HG03060 (cell line): ENCODE data around the gene CHD3.

ENCODE experiments used
- ATAC-seq: cut with Tn5 transposase; IDR thresholded peaks from one replicate; pipeline ENCODE4 v1.9.1; 2021; ENCODE audit warnings: low read depth, moderate number of reproducible peaks; ENCODE audit not compliant: unreplicated experiment

The CHD3 gene

DNA sequence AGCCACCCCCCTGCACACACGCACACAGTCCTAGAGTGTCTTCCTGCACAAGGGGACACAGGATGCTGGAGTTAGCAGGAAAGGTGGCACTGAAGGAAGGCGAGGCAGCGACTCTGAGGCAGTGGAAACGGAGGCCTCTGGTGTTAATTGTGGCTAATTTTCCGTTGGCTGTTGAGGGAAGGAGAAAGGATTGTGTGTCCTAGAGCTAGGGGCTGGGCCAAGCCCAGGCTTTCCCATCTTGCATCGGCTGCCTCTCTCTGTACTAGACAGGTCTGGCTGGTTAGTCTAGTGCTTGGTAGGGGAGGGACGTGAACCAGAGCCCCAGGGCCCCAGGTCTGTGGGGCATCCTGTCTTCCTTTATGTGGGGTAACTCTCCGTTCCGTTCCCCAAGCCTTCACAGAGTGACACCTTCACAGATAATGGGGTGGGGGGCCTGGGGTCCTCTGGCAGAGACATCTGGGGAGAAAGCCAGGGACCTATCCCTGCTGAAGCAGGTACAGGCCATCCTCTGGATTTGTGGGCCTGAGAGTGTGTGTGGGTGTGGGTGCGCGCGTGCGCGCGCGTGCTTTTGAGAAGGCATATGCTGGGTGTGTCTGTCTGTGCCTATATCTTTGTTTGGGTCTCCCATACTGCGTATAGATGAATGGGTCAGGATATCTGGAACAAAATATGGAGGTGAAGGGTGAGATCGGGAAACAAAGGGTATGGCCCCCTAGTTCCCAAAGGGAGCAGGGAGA, at the start of gene CHD3:
Gene CHD3, plus strand, starts transcription at position 606 of the 737 bp plus-strand sequence. CDS start 212 bp downstream, outside the sequence.
- no peak for ATAC-seq

DNA sequence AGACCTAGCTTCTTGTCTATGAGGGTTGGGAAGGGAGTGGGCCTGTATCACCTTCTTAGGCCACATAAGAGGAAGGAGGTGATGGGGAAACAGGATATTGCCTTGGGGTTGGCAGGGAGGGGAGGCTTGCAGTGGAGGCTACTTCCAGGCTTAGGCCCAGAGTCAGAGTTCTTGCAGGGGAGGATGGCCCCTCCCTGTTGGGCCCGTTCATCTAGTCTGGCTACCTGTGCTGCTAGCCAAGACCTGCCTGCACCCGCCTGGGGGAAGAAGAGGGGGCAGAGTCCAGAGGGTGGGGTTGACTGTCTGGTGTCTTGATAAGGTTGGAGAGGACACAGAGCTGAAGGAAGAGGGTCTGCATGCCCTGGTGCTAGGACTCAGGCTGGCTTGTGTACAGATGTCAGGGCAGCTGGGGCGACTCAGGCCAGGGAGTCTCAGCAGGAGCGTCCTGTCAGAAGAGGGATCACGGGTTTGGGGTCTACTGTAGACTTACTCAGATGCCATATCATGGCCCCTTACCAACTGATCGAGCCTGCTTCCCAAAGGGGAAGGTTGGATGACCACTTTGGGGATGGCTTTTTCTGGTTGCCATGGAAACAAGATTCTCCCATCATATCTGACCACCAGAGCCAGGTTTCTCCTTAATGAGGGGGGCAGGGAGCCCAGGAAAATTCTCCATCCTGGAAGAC, 49.3 kb upstream of the CHD3 start:
- no peak for ATAC-seq

DNA sequence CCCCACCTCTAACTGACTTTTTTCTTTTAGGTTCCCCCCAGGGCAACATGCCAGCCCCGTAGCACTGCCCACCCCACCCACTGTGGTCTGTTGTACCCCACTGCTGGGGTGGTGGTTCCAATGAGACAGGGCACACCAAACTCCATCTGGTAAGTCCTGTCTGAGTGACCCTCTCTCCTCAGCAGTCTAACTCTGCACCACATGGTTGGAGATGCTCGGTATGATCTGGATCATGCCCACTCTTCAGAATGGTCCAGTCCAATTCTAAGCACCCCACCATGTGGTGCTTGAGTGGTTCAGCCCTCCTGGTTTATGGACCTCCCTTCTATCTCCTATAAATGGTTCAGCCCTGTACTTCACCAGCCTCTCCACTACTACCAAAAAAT, 48.7 kb upstream of the CHD3 start:
- no peak for ATAC-seq

DNA sequence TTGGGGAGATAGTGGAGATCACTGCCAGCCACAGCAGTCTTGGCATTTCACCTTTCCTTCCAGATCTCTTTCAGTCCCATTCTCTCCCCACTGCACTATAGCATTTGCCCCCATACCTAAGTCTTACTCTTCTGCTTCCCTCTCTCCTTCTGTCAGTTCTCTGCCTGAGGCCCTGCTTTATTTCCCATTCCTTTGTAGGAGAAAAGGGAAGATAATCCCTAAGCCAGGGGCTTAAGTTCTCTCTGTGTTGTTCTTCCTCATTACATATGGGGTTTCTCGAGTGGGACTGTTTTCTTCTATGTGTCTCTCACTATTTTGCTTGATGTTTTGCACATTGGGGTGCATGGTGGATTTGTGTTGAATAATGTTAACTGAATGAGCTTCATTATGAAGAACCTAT, 48.1 kb upstream of the CHD3 start:
- no peak for ATAC-seq

DNA sequence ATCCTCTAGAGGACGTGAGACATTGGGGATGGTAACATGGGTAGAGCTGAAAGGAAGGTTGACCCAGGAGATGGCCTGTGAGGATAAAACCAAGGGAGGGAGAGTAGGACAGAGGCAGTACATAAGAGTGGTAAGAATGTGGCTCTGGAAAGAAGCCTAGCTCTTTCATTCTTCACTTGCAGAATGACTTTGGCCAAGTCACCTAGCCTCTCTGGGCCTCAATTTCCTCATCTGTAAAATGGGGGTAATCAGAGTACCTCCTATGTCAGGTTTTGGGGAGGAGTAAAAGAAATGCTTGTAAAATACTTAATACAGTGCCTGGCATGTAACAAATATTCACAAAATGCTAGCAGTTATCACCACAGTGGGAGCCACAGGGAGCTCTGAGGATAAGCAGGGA, 47.7 kb upstream of the CHD3 start:
- no peak for ATAC-seq

DNA sequence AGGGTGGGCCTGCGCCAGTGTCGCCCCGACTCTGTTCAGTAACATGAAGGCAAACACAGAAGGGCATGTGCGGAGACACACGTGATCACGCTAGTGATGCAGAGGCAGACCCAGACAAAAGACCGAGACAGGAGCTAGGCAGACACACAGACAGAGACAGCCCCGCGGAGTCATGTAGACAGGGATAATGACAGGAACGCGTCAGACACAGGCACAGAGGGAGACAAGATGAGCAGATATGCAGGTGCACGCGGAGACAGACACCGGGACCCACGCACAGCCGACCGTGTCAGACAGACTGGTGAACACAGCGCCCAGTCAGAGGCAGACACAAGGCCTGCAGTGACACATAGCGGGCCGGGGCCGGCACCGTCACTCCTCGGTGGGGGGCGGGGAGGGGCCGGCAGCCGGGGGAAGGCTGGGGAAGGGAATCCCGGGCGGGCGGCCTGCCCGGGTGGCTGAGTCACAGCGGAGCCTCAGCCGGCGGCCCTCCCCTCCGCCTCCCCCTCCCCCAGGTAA, 47.1 kb upstream of the CHD3 start:
- ATAC-seq = no peak

DNA sequence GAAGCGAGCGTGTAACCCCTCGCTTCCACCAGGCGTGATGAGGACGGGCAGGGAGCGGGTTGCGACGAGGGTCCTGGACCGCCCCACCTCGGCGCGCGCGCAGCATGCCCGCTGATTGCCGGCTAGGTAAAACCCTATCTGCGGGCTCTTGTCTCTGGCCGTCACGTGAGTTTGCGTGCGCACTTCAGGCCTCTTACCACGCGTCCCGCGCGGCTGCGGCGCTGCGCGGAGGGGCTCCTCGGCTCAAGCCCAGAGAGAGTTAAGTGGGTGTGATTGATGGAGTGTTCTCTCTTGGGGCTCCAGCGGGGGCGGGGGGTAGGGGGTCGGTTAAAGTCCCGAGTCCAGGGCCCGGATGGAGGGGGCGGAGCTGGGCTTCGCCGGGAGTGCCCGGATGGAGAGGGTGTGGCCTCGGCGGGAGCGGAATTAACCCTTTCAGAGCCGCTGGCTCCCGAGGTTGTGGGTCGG, 46.6 kb upstream of the CHD3 start:
- peak; percentile 11 for ATAC-seq

DNA sequence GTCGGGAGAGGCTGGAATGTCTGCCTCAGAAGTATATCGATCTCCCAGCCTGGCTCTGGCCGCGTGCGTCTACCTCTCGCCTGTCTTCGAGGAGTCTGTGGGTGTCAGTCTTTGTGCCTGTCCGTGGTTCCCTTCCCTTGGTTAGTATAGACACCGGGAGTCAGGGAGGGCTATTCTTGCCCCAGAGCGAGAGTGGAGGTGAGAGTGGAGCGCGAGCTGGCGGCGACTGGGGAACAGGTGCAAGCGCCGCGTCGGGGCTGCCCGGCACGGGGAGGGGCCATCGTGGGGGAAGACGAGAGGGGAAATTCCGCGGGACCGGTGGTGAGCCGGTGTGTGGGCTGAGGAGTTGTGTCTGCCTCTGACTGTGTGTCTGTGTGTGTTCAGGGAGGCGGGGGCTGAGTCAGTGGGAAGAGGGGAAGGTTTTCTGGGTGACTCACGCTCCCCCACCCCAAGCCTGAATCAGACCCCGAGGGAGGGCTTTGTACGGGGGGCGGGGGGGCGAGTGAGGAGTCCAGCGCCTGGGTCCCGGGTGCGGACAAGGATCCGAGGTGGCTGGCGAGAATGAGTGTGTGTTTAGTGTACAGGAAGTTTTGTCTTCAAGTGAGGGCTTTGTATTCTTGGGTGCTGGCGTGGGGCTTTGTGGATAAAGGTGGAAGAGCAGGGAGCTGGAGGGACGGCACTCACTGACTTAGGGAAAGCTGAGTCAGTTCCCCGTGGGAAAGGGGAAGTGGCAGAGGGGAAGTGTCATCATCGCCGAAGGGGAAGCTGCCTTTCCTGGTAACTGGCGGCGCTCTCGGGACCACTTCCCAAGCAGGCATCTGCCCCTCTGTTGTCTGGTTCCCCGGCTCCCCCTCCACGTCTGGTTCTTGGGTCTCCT, 46.0 kb upstream of the CHD3 start:
- peak; percentile 28 for ATAC-seq

DNA sequence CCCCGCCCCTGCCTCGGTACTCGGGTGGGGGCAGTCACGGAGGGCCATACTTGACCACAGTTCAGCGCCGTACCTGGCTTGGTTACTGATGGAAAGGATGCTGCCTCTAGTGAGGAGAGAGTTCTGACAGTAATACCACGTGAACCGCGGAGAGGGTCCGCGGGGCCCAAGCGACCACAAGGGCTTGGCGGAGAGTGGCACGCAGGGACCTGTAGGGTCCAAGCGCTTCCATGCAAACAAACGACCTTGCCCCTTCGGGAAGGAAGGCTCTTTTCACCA, 45.4 kb upstream of the CHD3 start:
- no peak for ATAC-seq

DNA sequence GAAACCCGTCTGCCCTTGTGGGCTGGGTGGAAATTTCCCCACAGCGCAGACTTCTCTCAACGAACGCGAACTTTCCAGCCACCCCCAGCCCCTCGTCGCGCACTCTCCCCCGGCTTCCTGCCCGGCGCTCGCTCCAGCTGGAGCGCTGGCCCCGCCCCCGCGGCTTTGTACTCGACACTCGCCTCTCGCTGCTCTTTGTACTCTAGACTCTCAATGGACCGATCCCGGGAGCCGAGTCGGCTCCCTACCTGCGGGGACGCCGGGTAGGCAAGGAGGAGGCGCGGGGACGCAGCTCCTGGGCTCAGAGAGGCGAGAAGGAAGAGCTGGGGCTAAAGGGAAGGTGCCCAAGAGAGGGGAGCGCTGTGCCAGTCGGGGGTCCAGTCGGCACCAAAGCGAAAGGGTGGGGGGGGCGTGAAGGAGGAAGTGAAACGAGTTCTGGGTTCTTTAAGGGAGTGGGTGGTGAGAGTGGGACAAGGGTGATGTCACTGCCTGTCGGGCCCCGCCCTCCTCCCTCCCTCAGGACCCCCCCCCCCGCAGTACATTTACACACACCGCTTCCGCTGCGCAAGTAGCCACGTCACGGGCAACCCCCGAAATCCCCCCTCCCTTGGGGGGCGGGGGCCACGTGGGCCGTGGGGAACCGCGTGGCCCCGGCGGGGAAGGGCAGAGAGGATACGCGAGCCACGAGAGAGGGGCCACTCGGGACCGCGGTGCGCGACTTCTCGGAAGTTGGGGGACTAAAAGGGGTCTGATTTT, 44.9 kb upstream of the CHD3 start:
- no peak for ATAC-seq

DNA sequence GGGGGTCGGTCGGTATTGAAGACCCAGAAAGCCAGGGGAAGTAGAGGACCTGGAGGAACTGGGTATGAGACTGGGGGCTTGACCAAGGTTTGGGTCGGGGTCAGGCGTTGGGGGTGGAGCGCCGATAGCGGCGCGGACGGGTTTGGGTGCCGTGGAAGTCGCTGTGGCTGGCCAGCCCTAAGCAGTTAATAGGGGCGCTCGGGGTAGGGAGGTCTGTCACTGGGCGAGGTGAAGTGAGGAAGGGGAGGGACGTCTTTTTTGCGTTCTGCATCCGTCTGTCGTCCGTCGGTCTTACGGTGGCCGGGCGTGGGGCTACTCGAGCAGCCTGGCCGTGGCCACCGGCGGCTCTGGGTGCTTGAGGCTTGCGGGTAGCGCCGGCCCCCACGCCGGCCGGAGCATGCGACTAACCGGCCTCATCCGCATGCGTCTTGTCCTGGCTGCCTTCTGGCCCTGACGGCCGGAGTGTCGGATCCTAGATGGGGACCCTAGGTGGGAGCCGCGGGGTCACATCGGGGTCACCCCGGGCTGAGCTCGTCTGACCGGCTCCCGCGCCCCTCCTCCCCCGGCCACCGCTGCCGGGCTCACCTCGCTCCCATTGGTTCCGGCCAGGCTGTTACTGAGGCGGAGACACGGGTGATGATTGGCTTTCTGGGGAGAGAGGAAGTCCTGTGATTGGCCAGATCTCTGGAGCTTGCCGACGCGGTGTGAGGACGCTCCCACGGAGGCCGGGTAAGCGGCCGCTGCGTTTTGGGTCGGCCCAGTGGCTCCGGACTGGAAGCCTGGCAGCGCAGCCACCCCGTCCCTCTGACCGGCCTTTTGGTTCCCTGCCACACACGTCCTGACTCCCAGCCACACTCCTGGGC, 44.1 kb upstream of the CHD3 start:
- no peak for ATAC-seq

DNA sequence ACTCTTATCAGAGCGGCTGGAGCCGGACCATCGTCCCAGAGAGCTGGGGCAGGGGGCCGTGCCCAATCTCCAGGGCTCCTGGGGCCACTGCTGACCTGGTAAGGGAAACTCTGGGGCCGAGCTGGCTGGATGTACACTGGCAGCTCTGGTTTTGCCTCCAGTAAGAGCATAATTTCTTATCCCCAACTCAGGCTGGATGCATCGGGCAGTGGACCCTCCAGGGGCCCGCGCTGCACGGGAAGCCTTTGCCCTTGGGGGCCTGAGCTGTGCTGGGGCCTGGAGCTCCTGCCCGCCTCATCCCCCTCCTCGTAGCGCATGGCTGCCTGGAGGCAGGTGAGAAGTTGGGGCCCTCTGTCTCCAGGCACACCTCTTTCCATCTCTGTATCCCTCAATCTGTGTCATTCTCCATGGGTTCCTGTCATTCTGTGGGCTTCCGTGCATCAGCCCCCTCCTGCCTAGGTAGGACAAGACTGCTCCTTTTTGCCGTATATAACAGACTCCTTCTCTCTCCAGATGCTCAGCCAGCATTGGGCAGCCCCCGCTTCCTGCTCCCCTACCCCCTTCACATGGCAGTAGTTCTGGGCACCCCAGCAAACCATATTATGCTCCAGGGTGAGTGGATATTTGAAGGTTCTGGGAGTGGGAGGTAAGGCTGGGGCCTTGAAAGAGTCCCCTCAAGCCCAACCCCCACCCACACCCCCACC, 43.1 kb upstream of the CHD3 start:
- no peak for ATAC-seq

DNA sequence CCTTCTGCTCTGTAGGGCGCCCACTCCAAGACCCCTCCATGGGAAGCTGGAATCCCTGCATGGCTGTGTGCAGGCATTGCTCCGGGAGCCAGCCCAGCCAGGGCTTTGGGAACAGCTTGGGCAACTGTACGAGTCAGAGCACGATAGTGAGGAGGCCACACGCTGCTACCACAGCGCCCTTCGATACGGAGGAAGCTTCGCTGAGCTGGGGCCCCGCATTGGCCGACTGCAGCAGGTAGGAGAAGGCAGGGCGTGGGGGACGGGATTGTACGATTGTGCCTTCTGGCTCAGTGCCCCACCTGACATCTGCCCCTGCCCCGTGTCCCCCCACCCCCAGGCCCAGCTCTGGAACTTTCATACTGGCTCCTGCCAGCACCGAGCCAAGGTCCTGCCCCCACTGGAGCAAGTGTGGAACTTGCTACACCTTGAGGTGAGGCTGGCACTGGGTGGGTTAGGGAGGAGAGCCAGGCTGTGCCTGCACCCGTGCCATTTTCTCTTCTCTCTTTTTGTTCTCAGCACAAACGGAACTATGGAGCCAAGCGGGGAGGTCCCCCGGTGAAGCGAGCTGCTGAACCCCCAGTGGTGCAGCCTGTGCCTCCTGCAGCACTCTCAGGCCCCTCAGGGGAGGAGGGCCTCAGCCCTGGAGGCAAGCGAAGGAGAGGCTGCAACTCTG, 42.4 kb upstream of the CHD3 start:
- no peak for ATAC-seq

DNA sequence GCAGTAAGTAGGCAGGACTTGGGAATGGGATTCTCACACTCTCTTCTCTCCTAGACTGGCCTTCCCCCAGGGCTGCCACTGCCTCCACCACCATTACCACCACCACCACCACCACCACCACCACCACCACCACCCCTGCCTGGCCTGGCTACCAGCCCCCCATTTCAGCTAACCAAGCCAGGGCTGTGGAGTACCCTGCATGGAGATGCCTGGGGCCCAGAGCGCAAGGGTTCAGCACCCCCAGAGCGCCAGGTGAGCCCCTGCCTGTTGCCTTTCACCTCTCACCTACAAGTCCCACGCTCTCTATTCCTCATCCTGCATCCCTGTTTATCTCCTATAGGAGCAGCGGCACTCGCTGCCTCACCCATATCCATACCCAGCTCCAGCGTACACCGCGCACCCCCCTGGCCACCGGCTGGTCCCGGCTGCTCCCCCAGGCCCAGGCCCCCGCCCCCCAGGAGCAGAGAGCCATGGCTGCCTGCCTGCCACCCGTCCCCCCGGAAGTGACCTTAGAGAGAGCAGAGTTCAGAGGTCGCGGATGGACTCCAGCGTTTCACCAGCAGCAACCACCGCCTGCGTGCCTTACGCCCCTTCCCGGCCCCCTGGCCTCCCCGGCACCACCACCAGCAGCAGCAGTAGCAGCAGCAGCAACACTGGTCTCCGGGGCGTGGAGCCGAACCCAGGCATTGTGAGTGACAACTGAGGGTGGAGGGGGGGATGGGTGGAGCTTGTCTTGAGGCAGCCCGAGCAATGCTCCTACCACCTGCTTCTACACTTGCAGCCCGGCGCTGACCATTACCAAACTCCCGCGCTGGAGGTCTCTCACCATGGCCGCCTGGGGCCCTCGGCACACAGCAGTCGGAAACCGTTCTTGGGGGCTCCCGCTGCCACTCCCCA, 41.6 kb upstream of the CHD3 start:
- no peak for ATAC-seq

DNA sequence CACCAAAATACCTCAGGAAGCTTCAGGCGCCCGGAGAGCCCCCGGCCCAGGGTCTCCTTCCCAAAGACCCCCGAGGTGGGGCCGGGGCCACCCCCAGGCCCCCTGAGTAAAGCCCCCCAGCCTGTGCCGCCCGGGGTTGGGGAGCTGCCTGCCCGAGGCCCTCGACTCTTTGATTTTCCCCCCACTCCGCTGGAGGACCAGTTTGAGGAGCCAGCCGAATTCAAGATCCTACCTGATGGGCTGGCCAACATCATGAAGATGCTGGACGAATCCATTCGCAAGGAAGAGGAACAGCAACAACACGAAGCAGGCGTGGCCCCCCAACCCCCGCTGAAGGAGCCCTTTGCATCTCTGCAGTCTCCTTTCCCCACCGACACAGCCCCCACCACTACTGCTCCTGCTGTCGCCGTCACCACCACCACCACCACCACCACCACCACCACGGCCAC, 40.4 kb upstream of the CHD3 start:
- ATAC-seq = no peak

DNA sequence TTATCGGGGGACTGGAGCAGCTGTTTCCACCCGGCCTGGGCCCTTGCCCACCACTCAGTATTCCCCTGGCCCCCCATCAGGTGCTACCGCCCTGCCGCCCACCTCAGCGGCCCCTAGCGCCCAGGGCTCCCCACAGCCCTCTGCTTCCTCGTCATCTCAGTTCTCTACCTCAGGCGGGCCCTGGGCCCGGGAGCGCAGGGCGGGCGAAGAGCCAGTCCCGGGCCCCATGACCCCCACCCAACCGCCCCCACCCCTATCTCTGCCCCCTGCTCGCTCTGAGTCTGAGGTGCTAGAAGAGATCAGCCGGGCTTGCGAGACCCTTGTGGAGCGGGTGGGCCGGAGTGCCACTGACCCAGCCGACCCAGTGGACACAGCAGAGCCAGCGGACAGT, 39.9 kb upstream of the CHD3 start:
- ATAC-seq = no peak

DNA sequence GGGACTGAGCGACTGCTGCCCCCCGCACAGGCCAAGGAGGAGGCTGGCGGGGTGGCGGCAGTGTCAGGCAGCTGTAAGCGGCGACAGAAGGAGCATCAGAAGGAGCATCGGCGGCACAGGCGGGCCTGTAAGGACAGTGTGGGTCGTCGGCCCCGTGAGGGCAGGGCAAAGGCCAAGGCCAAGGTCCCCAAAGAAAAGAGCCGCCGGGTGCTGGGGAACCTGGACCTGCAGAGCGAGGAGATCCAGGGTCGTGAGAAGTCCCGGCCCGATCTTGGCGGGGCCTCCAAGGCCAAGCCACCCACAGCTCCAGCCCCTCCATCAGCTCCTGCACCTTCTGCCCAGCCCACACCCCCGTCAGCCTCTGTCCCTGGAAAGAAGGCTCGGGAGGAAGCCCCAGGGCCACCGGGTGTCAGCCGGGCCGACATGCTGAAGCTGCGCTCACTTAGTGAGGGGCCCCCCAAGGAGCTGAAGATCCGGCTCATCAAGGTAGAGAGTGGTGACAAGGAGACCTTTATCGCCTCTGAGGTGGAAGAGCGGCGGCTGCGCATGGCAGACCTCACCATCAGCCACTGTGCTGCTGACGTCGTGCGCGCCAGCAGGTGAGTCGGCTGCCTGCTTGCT, 39.3 kb upstream of the CHD3 start:
- no peak for ATAC-seq
